ENCODE measurements around the gene ELP4.
"Not testable (repeated sequence)": the region's sequence is repeated elsewhere in the genome, so short reads cannot be mapped to it uniquely, and the experiment has no call there.

ELP4 gene

GRCh38 chr11:31555938-31556337 lies 46.4 kb downstream of the ELP4 start:
- no peak for DNase-seq

- no peak for DNase-seq
Measured at GRCh38 chr11:31558001-31558400, 48.4 kb downstream of the ELP4 start.

- no peak for DNase-seq
Measured at GRCh38 chr11:31560842-31561476, 51.4 kb downstream of the ELP4 start.

GRCh38 chr11:31564517-31564916 lies 55.0 kb downstream of the ELP4 start:
- not testable (repeated sequence) for DNase-seq

GRCh38 chr11:31574133-31574532 lies 64.6 kb downstream of the ELP4 start:
- not testable (repeated sequence) for DNase-seq

- DNase-seq = not testable (repeated sequence)
Measured at GRCh38 chr11:31575764-31576163, 66.2 kb downstream of the ELP4 start.

GRCh38 chr11:31579412-31579811 lies 69.8 kb downstream of the ELP4 start:
- DNase-seq = not testable (repeated sequence)

GRCh38 chr11:31582697-31583096 lies 73.1 kb downstream of the ELP4 start:
- no peak for DNase-seq

- DNase-seq = no peak
Measured at GRCh38 chr11:31598454-31598853, 88.9 kb downstream of the ELP4 start.

- no peak for DNase-seq
Measured at GRCh38 chr11:31601635-31602282, 92.2 kb downstream of the ELP4 start.

GRCh38 chr11:31606893-31607292 lies 97.3 kb downstream of the ELP4 start:
- no peak for DNase-seq

GRCh38 chr11:31607914-31608313 lies 98.3 kb downstream of the ELP4 start:
- DNase-seq = no peak

- DNase-seq = no peak
Measured at GRCh38 chr11:31608995-31609394, 99.4 kb downstream of the ELP4 start.

GRCh38 chr11:31610544-31610943 lies 101.0 kb downstream of the ELP4 start:
- no peak for DNase-seq

GRCh38 chr11:31617246-31617645 lies 107.7 kb downstream of the ELP4 start:
- no peak for DNase-seq

GRCh38 chr11:31619980-31620379 lies 110.4 kb downstream of the ELP4 start:
- DNase-seq = no peak

- no peak for DNase-seq
Measured at GRCh38 chr11:31620434-31620833, 110.9 kb downstream of the ELP4 start.

- no peak for DNase-seq
Measured at GRCh38 chr11:31625868-31626267, 116.3 kb downstream of the ELP4 start.

GRCh38 chr11:31628111-31628510 lies 118.5 kb downstream of the ELP4 start:
- DNase-seq = no peak

- no peak for DNase-seq
Measured at GRCh38 chr11:31636983-31637382, 127.4 kb downstream of the ELP4 start.

- no peak for DNase-seq
Measured at GRCh38 chr11:31640611-31641010, 131.0 kb downstream of the ELP4 start.

- no peak for DNase-seq
Measured at GRCh38 chr11:31641477-31642062, 132.0 kb downstream of the ELP4 start.

- no peak for DNase-seq
Measured at GRCh38 chr11:31643857-31644256, 134.3 kb downstream of the ELP4 start.

- no peak for DNase-seq
Measured at GRCh38 chr11:31645747-31646146, 136.2 kb downstream of the ELP4 start.

- no peak for DNase-seq
Measured at GRCh38 chr11:31646216-31646615, 136.6 kb downstream of the ELP4 start.
